Measurements from ENCODE around the gene ZNF813. TPM values are rescaled to one million over a fixed set of nuclear protein-coding genes. Genes with fewer than 3 reads are reported as not detected.
A peak's percentile ranks its signal among the peaks of the same experiment; 100 is the strongest.
"Not testable (repeated sequence)": the region's sequence is repeated elsewhere in the genome, so short reads cannot be mapped to it uniquely, and the experiment has no call there.

The ZNF813 gene
- total and polyA plus RNA-seq, 2 experiments from 2014 or later, result 2.8 to 8.6 TPM

DNA sequence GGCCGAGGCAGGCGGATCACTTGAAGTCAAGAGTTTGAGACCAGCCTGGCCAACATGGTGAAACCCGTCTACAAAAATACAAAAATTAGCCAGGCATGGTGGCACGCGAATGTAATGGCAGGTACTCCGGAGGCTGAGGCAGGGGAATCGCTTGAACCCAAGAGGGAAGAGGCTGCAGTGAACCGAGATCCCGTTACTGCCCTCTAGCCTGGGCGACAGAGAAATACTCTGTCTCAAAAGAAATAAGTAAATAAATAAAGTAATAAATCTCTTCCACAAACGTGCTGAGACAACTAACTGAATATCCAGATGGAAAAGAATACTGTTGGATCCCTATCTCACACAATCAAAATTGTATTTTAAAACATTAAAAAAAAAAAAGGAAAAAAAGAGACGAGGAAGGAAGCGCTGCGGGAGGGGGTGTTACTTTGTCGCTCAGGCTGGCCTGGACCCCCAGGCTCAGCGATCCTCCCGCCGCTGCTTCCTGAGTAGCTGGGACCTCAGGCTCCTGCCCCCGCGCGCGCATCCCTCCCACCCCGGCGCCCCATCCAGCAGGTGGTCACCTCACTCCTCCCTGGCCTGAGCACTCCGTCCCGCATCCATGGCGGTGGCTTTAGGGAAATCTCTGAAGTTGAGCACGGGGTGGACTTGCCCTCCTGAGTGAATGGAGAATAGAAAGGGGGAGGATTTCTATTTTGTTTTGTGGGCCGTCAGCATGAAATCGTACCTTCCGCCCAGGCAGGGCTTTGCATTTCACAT lies 628 bp upstream of the ZNF813 start:
- peak overlapping the region; percentile 95 for H3K4me2 ChIP-seq
- H3K4me3 ChIP-seq, result peak overlapping the region; percentile 65
- no peaks in the 10 kb centered on the region for H3K9me2 ChIP-seq (replicated peaks; ENCODE audit: insufficient read depth)
- H3K79me2 ChIP-seq, result peaks cover 21% of the 10 kb centered on the region
- H4K20me1 ChIP-seq (ENCODE audit: insufficient read depth, poor library complexity, severe bottlenecking), result no peaks in the 10 kb centered on the region
- H3K36me3 ChIP-seq (replicated peaks; ENCODE audit: insufficient read depth, low read depth), result no peaks in the 10 kb centered on the region
- H3K27me3 ChIP-seq, result no peaks in the 10 kb centered on the region
- no peaks in the 10 kb centered on the region for H3K9me3 ChIP-seq (ENCODE audit: low read depth)
- TF ChIP-seq, protein P1, sequence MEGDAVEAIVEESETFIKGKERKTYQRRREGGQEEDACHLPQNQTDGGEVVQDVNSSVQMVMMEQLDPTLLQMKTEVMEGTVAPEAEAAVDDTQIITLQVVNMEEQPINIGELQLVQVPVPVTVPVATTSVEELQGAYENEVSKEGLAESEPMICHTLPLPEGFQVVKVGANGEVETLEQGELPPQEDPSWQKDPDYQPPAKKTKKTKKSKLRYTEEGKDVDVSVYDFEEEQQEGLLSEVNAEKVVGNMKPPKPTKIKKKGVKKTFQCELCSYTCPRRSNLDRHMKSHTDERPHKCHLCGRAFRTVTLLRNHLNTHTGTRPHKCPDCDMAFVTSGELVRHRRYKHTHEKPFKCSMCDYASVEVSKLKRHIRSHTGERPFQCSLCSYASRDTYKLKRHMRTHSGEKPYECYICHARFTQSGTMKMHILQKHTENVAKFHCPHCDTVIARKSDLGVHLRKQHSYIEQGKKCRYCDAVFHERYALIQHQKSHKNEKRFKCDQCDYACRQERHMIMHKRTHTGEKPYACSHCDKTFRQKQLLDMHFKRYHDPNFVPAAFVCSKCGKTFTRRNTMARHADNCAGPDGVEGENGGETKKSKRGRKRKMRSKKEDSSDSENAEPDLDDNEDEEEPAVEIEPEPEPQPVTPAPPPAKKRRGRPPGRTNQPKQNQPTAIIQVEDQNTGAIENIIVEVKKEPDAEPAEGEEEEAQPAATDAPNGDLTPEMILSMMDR (IDR thresholded peaks at IDR 0.05; ENCODE audit: poor library complexity), result peak; percentile 18
- TF ChIP-seq EZH2 (IDR thresholded peaks at IDR 0.05; ENCODE audit: borderline replicate concordance), result no peak
- 11% methylated on average over 28 of the region's 31 CpGs for WGBS (ENCODE audit: low lambda C conversion rate, missing lambda C conversion rate)
- peak; percentile 28 for DNase-seq (ENCODE audit: low spot score)
- H3K4me1 ChIP-seq (ENCODE audit: insufficient read depth), result peaks cover 5% of the 10 kb centered on the region
- H3K27ac ChIP-seq, result peak overlapping the region; percentile 50
- H2AFZ ChIP-seq, result peak overlapping the region; percentile 78

DNA sequence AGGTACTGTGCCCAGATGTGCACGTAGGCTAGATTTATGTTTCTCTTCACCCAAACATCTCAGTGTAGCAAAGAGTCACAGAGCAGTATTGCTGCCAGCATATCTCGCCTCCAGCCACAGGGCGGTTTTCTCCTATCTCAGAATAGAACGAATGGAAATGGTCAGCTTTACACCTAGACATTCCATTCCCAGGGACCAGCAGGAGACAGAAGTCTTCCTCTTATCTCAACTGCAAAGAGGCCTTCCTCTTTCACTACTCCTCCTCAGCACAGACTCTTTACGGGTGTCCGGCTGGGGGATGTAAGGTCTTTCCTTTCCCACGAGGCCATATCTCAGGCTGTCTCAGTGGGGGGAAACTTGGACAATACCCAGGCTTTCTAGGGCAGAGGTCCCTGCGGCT lies 1.1 kb downstream of the ZNF813 start:
- Histone ChIP-seq H3K27ac (peak overlapping the region; percentile 96), H3K4me2 (peak overlapping the region; percentile 95), H3K79me2 (peaks cover 37% of the 10 kb centered on the region), H3K4me3 (peak overlapping the region; percentile 65), H2AFZ (peak overlapping the region; percentile 40)
- H3K4me1 ChIP-seq (ENCODE audit: insufficient read depth); H3K27me3 ChIP-seq; H3K36me3 ChIP-seq (replicated peaks; ENCODE audit: insufficient read depth, low read depth); DNase-seq (ENCODE audit: low spot score); H3K9me3 ChIP-seq (ENCODE audit: low read depth); H3K9me2 ChIP-seq (replicated peaks; ENCODE audit: insufficient read depth); H4K20me1 ChIP-seq (ENCODE audit: insufficient read depth, poor library complexity, severe bottlenecking): not testable (repeated sequence)
- WGBS (ENCODE audit: low lambda C conversion rate, missing lambda C conversion rate), result 3% methylated on average over 8 of the region's 8 CpGs

DNA sequence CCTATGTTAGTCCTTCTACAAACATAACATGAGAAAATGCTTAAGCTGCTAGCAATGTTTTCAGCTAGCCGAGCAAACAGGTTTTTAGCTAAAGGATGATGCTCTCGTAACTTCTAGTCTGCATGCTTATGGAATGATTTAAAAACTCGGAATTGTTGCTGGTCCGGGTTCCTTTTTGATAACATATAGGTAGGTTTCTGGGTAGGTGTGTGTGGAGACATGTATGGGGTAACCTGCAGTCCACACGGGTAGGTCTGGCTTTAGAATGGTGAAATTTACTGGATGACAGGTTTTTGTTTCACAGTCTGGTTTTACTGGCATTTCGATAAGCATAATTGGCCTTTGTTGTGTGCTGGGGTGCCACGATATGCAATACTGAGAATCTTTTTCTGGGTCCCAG lies 4.4 kb downstream of the ZNF813 start:
- Histone ChIP-seq H3K36me3 (replicated peaks; ENCODE audit: insufficient read depth, low read depth) (no peaks in the 10 kb centered on the region), H3K4me3 (no peak overlapping the region), H4K20me1 (ENCODE audit: insufficient read depth, poor library complexity, severe bottlenecking) (no peaks in the 10 kb centered on the region), H2AFZ (no peak overlapping the region), H3K27me3 (no peaks in the 10 kb centered on the region), H3K9me2 (replicated peaks; ENCODE audit: insufficient read depth) (no peaks in the 10 kb centered on the region), H3K79me2 (peaks cover 59% of the 10 kb centered on the region), H3K9me3 (ENCODE audit: low read depth) (no peaks in the 10 kb centered on the region), H3K4me2 (no peak overlapping the region), H3K27ac (no peak overlapping the region), H3K4me1 (ENCODE audit: insufficient read depth) (peaks cover 5% of the 10 kb centered on the region)
- WGBS (ENCODE audit: low lambda C conversion rate, missing lambda C conversion rate), result 92% methylated on average over 7 of the region's 7 CpGs
- no peak for TF ChIP-seq EZH2 (IDR thresholded peaks at IDR 0.05; ENCODE audit: borderline replicate concordance)
- TF ChIP-seq, protein P1 (IDR thresholded peaks at IDR 0.05; ENCODE audit: poor library complexity), result no peak
- no peak for TF ChIP-seq EZH2phosphoT487 (IDR thresholded peaks at IDR 0.05; ENCODE audit: low read depth, severe bottlenecking, unreplicated experiment)
- DNase-seq (ENCODE audit: low spot score), result no peak

DNA sequence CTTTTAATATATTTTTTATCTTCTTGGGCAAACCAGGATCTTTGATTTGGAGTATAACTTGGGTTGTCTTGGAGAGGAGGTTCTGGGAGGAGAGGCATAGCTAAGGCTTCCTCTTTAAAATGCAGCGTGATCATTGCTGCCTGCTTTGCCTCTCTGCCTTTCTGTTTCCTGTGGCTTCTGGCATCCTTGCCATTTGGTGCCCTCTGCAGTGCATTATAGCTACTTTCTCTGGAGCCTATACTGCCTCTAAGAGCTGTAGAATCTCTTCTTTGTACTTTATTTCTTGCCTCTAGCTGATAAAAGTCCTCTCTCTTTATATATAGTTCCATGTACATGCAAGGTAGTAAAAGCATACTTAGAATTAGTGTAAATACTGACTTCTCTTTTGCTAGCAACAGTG lies 7.3 kb downstream of the ZNF813 start:
- H3K79me2 ChIP-seq, result peaks cover 55% of the 10 kb centered on the region
- H3K9me3 ChIP-seq (ENCODE audit: low read depth); H3K27me3 ChIP-seq; H3K27ac ChIP-seq; H2AFZ ChIP-seq; H4K20me1 ChIP-seq (ENCODE audit: insufficient read depth, poor library complexity, severe bottlenecking); DNase-seq (ENCODE audit: low spot score); H3K36me3 ChIP-seq (replicated peaks; ENCODE audit: insufficient read depth, low read depth); H3K4me3 ChIP-seq; H3K4me2 ChIP-seq; H3K9me2 ChIP-seq (replicated peaks; ENCODE audit: insufficient read depth); H3K4me1 ChIP-seq (ENCODE audit: insufficient read depth): not testable (repeated sequence)
- 76% methylated on average over 1 of the region's 1 CpG for WGBS (ENCODE audit: low lambda C conversion rate, missing lambda C conversion rate)

DNA sequence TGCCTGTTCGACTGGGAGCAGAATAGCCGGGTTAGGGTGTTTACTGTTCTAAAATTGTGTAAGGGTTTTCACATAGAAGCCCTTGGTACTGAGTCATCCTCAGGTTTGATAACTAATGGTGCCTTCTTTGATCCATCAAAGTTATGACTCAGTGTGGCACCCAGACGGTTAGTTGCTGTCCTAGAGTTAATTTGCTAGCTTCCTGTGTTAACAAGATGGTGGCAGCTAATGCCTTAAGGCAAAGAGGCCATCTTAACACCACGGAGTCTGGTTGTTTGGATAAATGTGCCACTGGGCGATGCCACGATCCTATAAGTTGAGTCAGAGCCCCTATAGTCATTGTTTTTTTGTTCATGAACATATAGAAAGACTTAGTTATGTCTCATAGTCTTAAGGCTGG lies 7.9 kb downstream of the ZNF813 start:
- DNase-seq (ENCODE audit: low spot score); H4K20me1 ChIP-seq (ENCODE audit: insufficient read depth, poor library complexity, severe bottlenecking); H3K36me3 ChIP-seq (replicated peaks; ENCODE audit: insufficient read depth, low read depth); H3K4me2 ChIP-seq; H3K4me1 ChIP-seq (ENCODE audit: insufficient read depth); H3K9me2 ChIP-seq (replicated peaks; ENCODE audit: insufficient read depth); H2AFZ ChIP-seq; H3K27ac ChIP-seq; H3K4me3 ChIP-seq; H3K9me3 ChIP-seq (ENCODE audit: low read depth); H3K27me3 ChIP-seq: not testable (repeated sequence)
- peaks cover 51% of the 10 kb centered on the region for H3K79me2 ChIP-seq
- 78% methylated on average over 6 of the region's 6 CpGs for WGBS (ENCODE audit: low lambda C conversion rate, missing lambda C conversion rate)

DNA sequence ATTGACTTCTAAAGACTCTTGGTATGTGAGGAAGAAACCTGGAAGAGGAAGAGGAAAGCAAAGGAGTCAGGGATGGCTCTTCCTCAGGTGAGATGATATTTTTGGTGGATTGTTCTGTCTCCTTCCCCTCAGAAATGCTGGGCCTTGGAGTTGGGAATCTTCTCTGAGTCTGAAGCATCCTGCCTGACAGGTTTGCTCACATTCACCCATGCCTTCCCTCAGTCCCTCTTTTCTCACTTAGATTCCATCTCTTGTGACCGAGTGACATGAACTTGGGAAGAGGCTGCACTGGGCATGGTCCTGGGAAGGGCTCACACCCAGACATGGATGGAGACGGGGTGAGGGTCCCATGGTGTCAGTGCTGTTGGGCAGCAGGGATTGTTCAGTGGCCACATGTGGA lies 16.2 kb downstream of the ZNF813 start:
- peaks cover 12% of the 10 kb centered on the region for H3K9me3 ChIP-seq (ENCODE audit: low read depth)
- 88% methylated on average over 2 of the region's 2 CpGs for whole genome bisulfite sequencing (ENCODE audit: low lambda C conversion rate, missing lambda C conversion rate)

More for the DNA sequence above, 16.2 kb downstream of the ZNF813 start:
- not testable (repeated sequence) for H3K27ac ChIP-seq; H3K9me2 ChIP-seq (replicated peaks; ENCODE audit: insufficient read depth); H2AFZ ChIP-seq; H3K4me2 ChIP-seq; H3K4me3 ChIP-seq; H3K4me1 ChIP-seq (ENCODE audit: insufficient read depth); DNase-seq (ENCODE audit: low spot score); H4K20me1 ChIP-seq (ENCODE audit: insufficient read depth, poor library complexity, severe bottlenecking); H3K79me2 ChIP-seq; H3K27me3 ChIP-seq; H3K36me3 ChIP-seq (replicated peaks; ENCODE audit: insufficient read depth, low read depth)
